K562 (cell line): ENCODE data around the gene TOMM40L. TPM values are rescaled to one million over a fixed set of nuclear protein-coding genes. Genes with fewer than 3 reads are reported as not detected.
A peak's percentile ranks its signal among the peaks of the same experiment; 100 is the strongest.

ENCODE experiments used
- ATF1 ChIP-seq, 2 experiments: fragments of 450-650 bp in 1 of 2; IDR thresholded peaks; 2 replicates each; pipeline ENCODE4 v1.6.1; 2016; ENCODE audit warnings: missing compliant biosample characterization in 1 of 2, missing genetic modification characterization in 1 of 2
- BMI1 ChIP-seq: fragments of 150-350 bp; IDR thresholded peaks from 2 replicates; pipeline ENCODE4 v1.6.1; 2014; ENCODE audit warnings: low read length
- HMGN3 ChIP-seq: IDR thresholded peaks from 2 replicates; pipeline ENCODE4 v1.6.1; 2011; ENCODE audit warnings: borderline replicate concordance, low read depth, mild to moderate bottlenecking, mixed read lengths, low read length; ENCODE audit not compliant: insufficient read length; ENCODE audit errors: extremely low read depth
- IRF1 ChIP-seq: sonication (generic); formaldehyde crosslinking; IDR thresholded peaks from 2 replicates; pipeline ENCODE4 v1.8.0; 2022; ENCODE audit warnings: missing genetic modification reagents, mild to moderate bottlenecking, borderline replicate concordance
- STAG1 ChIP-seq: sonication (generic); formaldehyde crosslinking; IDR thresholded peaks from 2 replicates; pipeline ENCODE4 v1.5.0; 2020; ENCODE audit warnings: missing genetic modification reagents, borderline replicate concordance
- VEZF1 ChIP-seq: fragments of 200-800 bp; sonication (Bioruptor generic); IDR thresholded peaks from 2 replicates; pipeline ENCODE4 v1.6.1; 2017; ENCODE audit warnings: missing genetic modification characterization, missing compliant biosample characterization
- ZBTB40 ChIP-seq, 2 experiments: fragments of 450-650 bp in 1 of 2; sonication (generic) in 1 of 2; formaldehyde crosslinking in 1 of 2; IDR thresholded peaks; 2 replicates each; pipeline versions ENCODE4 v1.7.1 to v1.9.0; 2016 to 2022; ENCODE audit warnings: inconsistent platforms in 1 of 2, mild to moderate bottlenecking in 1 of 2, missing genetic modification reagents in 1 of 2
- ZNF165 ChIP-seq: fragments of 250-450 bp; sonication (Bioruptor Pico); IDR thresholded peaks from 2 replicates; pipeline ENCODE4 v1.4.0; 2020; ENCODE audit warnings: borderline replicate concordance
- ZNF436 ChIP-seq: fragments of 250-450, 450-650 bp; sonication (Bioruptor Pico); formaldehyde crosslinking; IDR thresholded peaks from 2 replicates; pipeline ENCODE4 v1.7.0; 2020; ENCODE audit warnings: mild to moderate bottlenecking
- ZNF695 ChIP-seq: fragments of 450-650 bp; formaldehyde crosslinking; IDR thresholded peaks from 2 replicates; pipeline ENCODE4 v1.4.0; 2020; ENCODE audit warnings: mild to moderate bottlenecking, moderate library complexity
- polyA plus RNA-seq, 8 experiments: library from polyadenylated mRNA; depleted of rRNA in 4 of 8; stranded (reverse) in 5 of 8; unstranded in 3 of 8; fragments of >200 nt; fragmentation: Nextera tagmentation in 2 of 8; fragmentation: Illumina TruSeq in 1 of 8; extraction: Ambion mirVana in 2 of 8; extraction: Trizol in 1 of 8; gene quantifications; 2 replicates each; pipeline versions ENCODE4 v1.2.1 to v1.2.3, GENCODE V29; 2011 to 2014; ENCODE audit warnings: inconsistent platforms in 1 of 8, missing spikeins in 1 of 8
- total RNA-seq, 7 experiments: library from RNA; depleted of rRNA in 6 of 7; stranded (reverse); fragments of >200 nt in 6 of 7; fragmentation: Illumina TruSeq in 2 of 7; extraction: Trizol in 2 of 7; gene quantifications; 2 replicates each; pipeline versions ENCODE4 v1.2.1 to v1.2.3, GENCODE V29; 2011 to 2021; ENCODE audit warnings: low replicate concordance in 1 of 7

The TOMM40L gene
- total and polyA plus RNA-seq, 9 of the 15 experiments (the other 6 are each of a cell fraction or from before 2014, with no cell fraction given): 9.6 to 33.6 (median 25.2) TPM

- TF ChIP-seq VEZF1 (CRISPR knock-in tag) (peak; percentile 20; the same call in 1 of the 2 replicates), ZNF695 (CRISPR knock-in tag) (no peak), STAG1 (CRISPR knock-in tag) (peak; percentile 57; the same call in 1 of the 2 replicates), IRF1 (CRISPR knock-in tag) (no peak), BMI1 (no peak), ATF1 (CRISPR knock-in tag; IDR thresholded peaks at IDR 0.05) (no peak), ATF1 (tag; IDR thresholded peaks at IDR 0.05) (no peak), ZNF165 (no peak), ZNF436 (CRISPR knock-in tag) (no peak), ZBTB40 (IDR thresholded peaks at IDR 0.05) (no peak), ZBTB40 (CRISPR knock-in tag; IDR thresholded peaks at IDR 0.05) (no peak), HMGN3 (no peak)
Measured at GRCh38 chr1:161192476-161193465, 33.1 kb upstream of the TOMM40L start (continued).
